Measurements from ENCODE around the gene ADGRG4. TPM values are rescaled to one million over a fixed set of nuclear protein-coding genes. Genes with fewer than 3 reads are reported as not detected.

ADGRG4 gene
- polyA plus RNA-seq, 3 donors = not detected

DNA sequence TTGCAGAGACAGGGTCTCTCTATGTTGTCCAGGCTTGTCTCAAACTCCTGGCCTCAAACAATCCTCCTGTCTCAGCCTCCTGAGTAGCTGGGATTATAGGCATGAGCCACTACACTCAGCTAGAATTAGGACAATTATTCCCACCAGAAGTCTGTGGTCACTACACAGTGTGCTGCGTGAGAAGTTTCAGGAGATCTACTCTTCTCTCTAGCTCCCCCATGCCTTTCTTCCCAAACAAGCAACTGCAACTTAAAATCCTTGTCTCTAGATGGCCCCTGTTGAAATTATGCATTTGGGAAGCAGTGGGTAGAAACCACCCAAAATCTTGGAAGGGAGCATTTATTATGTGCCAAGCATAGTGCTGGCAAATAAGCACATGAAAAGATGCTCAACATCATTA lies 28.4 kb upstream of the ADGRG4 start:
- intact Hi-C loops (cut with micrococcal nuclease) = no loop called here
- Mint-ChIP-seq H3K4me3 (no peak overlapping the region), H3K36me3 (no peaks in the 10 kb centered on the region), H3K27me3 (ENCODE audit: low read depth in 3 of 3) (no peaks in the 10 kb centered on the region), H3K27ac (no peak overlapping the region), H3K4me1 (peaks cover 5% of the 10 kb centered on the region), H3K9me3 (no peaks in the 10 kb centered on the region)
- no peak overlapping the region for H3K4me3 ChIP-seq (replicated peaks in 1 of 3; ENCODE audit: low read depth in 2 of 3, low read length in 3 of 3)
- H3K27me3 ChIP-seq (ENCODE audit: control insufficient read depth in 2 of 2, insufficient read depth in 2 of 2, low read length in 2 of 2) = no peaks in the 10 kb centered on the region
- H3K79me2 ChIP-seq (ENCODE audit: insufficient read depth, low read length) = no peaks in the 10 kb centered on the region
- H3K4me1 ChIP-seq (ENCODE audit: control insufficient read depth in 1 of 2, insufficient read depth in 2 of 2, low read length in 2 of 2) = peaks cover 0 to 5% of the 10 kb centered on the region in 2 donors
- no peak overlapping the region for H2AFZ ChIP-seq (ENCODE audit: insufficient read depth, low read depth, low read length, poor library complexity, severe bottlenecking)
- H3K9ac ChIP-seq (ENCODE audit: insufficient read depth, low read length, poor library complexity, severe bottlenecking) = no peak overlapping the region
- H4K20me1 ChIP-seq (ENCODE audit: insufficient read depth, low read length) = no peaks in the 10 kb centered on the region
- no peak for DNase-seq
- TF ChIP-seq, protein P1, sequence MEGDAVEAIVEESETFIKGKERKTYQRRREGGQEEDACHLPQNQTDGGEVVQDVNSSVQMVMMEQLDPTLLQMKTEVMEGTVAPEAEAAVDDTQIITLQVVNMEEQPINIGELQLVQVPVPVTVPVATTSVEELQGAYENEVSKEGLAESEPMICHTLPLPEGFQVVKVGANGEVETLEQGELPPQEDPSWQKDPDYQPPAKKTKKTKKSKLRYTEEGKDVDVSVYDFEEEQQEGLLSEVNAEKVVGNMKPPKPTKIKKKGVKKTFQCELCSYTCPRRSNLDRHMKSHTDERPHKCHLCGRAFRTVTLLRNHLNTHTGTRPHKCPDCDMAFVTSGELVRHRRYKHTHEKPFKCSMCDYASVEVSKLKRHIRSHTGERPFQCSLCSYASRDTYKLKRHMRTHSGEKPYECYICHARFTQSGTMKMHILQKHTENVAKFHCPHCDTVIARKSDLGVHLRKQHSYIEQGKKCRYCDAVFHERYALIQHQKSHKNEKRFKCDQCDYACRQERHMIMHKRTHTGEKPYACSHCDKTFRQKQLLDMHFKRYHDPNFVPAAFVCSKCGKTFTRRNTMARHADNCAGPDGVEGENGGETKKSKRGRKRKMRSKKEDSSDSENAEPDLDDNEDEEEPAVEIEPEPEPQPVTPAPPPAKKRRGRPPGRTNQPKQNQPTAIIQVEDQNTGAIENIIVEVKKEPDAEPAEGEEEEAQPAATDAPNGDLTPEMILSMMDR (IDR thresholded peaks at IDR 0.05) = no peak
- H3K36me3 ChIP-seq (replicated peaks in 1 of 2; ENCODE audit: control insufficient read depth in 1 of 2, insufficient read depth in 2 of 2, low read length in 2 of 2) = no peaks in the 10 kb centered on the region
- no peak overlapping the region for H3K27ac ChIP-seq (ENCODE audit: low read depth in 1 of 2, low read length in 2 of 2)
- H3K4me2 ChIP-seq (replicated peaks; ENCODE audit: extremely low read depth, low read length, poor library complexity, severe bottlenecking) = no peak overlapping the region
- H3K9me3 ChIP-seq (replicated peaks in 1 of 2; ENCODE audit: control insufficient read depth in 1 of 2, insufficient read depth in 1 of 2, low read length in 2 of 2) = no peaks in the 10 kb centered on the region
- WGBS (ENCODE audit: insufficient coverage) = no CpG with 5 or more reads among the region's 1 CpG

DNA sequence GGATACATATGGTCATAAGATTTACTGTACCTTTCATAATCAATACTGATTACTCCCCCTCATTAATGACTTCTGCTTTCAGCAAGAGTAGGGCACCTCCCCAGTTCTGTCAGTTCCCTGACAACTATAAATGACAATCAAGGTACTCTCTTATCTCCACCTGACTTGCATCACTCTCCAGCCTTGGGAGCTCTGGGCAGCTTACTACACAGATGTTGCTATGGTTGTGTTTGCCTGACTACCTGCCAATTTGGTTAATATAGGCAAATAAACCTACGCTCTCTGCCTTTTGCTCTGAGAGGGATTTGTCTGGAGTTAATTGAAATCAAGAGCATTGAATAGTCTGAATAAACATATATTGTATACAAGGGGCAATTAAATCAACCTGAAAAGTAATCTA lies 26.8 kb upstream of the ADGRG4 start:
- Histone ChIP-seq H3K27ac (ENCODE audit: low read depth in 1 of 2, low read length in 2 of 2) (no peak overlapping the region), H4K20me1 (ENCODE audit: insufficient read depth, low read length) (no peaks in the 10 kb centered on the region), H3K4me2 (replicated peaks; ENCODE audit: extremely low read depth, low read length, poor library complexity, severe bottlenecking) (no peak overlapping the region), H3K4me3 (replicated peaks in 1 of 3; ENCODE audit: low read depth in 2 of 3, low read length in 3 of 3) (no peak overlapping the region), H3K36me3 (replicated peaks in 1 of 2; ENCODE audit: control insufficient read depth in 1 of 2, insufficient read depth in 2 of 2, low read length in 2 of 2) (no peaks in the 10 kb centered on the region), H3K9ac (ENCODE audit: insufficient read depth, low read length, poor library complexity, severe bottlenecking) (no peak overlapping the region), H2AFZ (ENCODE audit: insufficient read depth, low read depth, low read length, poor library complexity, severe bottlenecking) (no peak overlapping the region), H3K27me3 (ENCODE audit: control insufficient read depth in 2 of 2, insufficient read depth in 2 of 2, low read length in 2 of 2) (peaks cover 0 to 2% of the 10 kb centered on the region in 2 donors), H3K79me2 (ENCODE audit: insufficient read depth, low read length) (no peaks in the 10 kb centered on the region), H3K9me3 (replicated peaks in 1 of 2; ENCODE audit: control insufficient read depth in 1 of 2, insufficient read depth in 1 of 2, low read length in 2 of 2) (no peaks in the 10 kb centered on the region), H3K4me1 (ENCODE audit: control insufficient read depth in 1 of 2, insufficient read depth in 2 of 2, low read length in 2 of 2) (peaks cover 0 to 5% of the 10 kb centered on the region in 2 donors)
- H3K36me3 Mint-ChIP-seq = no peaks in the 10 kb centered on the region
- peaks cover 5% of the 10 kb centered on the region for H3K4me1 Mint-ChIP-seq
- DNase-seq = no peak
- no peaks in the 10 kb centered on the region for H3K9me3 Mint-ChIP-seq
- WGBS (ENCODE audit: insufficient coverage) = no CpG with 5 or more reads among the region's 1 CpG
- no peak overlapping the region for H3K4me3 Mint-ChIP-seq
- TF ChIP-seq, protein P1 (IDR thresholded peaks at IDR 0.05) = no peak
- intact Hi-C loops (cut with micrococcal nuclease) = no loop called here
- peaks cover 0 to 8% (median 0%) of the 10 kb centered on the region in 3 donors for H3K27me3 Mint-ChIP-seq (ENCODE audit: low read depth in 3 of 3)
- no peak overlapping the region for H3K27ac Mint-ChIP-seq
